GM18508 (cell line): Measurements from ENCODE around the gene DOLK.
"Not testable (repeated sequence)": the region's sequence is repeated elsewhere in the genome, so short reads cannot be mapped to it uniquely, and the experiment has no call there.

Experiments
- ATAC-seq: cut with Tn5 transposase; IDR thresholded peaks from one replicate; pipeline ENCODE4 v1.9.1; 2021; ENCODE audit warnings: moderate number of reproducible peaks; ENCODE audit not compliant: insufficient read depth, unreplicated experiment

Gene DOLK

DNA sequence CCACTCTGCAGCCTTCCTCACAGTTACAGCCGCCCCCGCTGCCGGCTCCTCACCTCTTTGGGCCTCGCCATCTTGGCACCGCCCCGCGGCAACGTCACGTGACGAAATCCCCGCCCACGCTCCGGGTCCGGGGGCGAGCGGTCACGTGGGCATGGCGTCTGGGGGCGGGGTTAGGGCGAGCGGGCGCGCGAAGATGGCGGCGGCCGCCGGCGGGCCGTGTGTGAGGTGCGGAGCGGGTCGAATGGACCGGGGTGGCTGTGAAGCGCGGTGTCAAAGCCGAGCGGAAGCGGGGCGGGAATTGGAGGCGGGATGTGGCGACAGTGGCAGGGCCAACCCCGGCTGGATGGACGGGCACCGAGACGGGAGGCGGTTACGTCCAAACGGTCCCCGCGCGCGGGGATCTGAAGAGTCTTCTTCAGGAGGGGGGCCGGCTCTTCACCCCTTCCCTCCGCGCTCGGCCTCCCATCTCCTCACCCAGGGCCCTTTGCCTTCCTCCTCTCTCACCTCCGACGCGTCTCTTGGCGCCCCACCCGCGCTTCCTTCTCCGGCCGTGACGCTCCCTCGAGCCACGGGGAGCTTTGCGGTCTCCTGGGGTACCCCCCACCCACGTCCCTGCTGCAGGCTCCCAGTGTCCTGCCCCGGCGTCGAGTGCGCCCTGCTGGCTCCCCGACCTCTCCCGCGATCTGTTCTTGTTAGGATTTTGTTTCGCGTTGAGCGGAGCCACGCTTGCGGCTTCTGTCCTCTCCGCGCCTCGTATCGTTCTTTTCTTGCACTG lies at the start of gene DOLK, which contains the start of gene NUP188:
DOLK (minus strand) TSS at position 77 of the 775 bp plus-strand sequence. CDS start 300 bp downstream, outside the sequence.
NUP188 (plus strand) TSS at position 173 of the 775 bp plus-strand sequence; CDS start at position 194, 21 bp downstream.
- ATAC-seq: peak; percentile 49

GRCh38 chr9:128995791-128996190 lies 48.4 kb upstream of the DOLK start:
- ATAC-seq: no peak

GRCh38 chr9:128992995-128993394 lies 45.6 kb upstream of the DOLK start:
- no peak for ATAC-seq

GRCh38 chr9:128987805-128988204 lies 40.4 kb upstream of the DOLK start:
- no peak for ATAC-seq

- ATAC-seq: no peak
Observed at GRCh38 chr9:128986671-128987070, 39.3 kb upstream of the DOLK start.

GRCh38 chr9:128983536-128983935 lies 36.1 kb upstream of the DOLK start:
- no peak for ATAC-seq

DNA sequence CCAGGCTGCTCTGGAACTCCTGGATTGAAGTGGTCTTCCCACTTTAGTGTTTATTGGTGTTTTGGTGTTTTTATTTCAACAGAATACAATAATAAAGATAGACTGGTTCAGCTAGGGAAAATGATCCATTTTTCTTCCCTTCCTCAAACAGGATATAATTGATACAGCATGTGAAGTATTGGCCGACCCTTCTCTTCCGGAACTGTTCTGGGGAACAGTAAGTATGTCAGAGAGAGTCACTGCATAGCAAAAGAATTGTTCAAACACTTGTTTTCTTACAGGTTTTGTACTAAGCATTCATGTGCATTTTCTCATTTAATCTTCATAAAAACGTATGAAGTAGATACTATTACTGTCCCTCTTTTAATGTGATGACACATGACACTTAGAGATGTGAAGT lies 31.7 kb upstream of the DOLK start:
- ATAC-seq: no peak

DNA sequence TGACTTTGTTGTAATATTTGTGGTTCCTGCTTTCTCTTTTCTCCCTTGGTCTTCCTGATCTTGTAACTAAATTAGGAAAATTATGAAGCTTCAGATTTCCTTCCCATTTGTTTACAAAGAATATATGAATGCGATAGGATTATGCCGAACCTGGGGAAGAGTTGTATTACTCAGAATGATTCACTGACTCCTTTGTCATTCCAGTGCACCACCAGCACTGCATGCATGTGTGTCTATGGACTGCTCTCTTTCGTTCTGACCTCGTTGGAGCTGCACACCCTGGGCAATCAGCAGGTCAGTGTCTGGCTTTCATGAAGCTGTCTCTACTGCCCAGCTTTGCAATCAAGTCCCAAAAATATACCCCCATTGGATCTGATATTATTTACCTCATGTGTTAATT lies 25.6 kb upstream of the DOLK start:
- ATAC-seq: no peak

- no peak for ATAC-seq
Observed at GRCh38 chr9:128969491-128969890, 22.1 kb upstream of the DOLK start.

DNA sequence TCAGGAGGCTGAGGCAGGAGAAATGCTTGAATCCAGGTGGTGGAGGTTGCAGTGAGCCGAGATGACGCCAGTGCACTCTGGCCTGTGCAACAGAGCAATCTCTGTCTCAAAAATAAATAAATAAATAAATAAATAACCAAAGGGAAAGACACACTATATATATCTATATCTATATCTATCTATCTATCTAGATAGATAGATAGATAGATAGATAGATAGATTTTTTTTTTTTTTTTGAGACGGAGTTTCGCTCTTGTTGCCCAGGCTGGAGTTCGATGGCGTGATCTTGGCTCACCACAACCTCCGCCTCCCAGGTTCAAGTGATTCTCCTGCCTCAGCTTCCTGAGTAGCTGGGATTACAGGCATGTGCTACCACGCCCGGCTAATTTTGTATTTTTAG lies 14.0 kb upstream of the DOLK start:
- not testable (repeated sequence) for ATAC-seq

DNA sequence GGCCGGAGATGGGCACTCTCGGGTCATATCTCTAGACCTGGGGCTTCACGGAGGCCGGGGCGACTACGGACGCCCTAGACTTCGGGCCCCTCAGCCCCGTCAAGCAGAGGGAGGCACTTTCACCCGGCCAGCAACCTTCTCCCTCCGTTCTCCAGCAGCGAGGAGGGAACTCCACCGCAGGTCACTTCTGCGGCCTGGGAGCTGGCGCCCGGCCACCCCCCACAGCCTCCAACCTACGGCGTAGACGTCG lies 201 bp downstream of the DOLK start:
- peak; percentile 25 for ATAC-seq

- ATAC-seq: no peak
Observed at GRCh38 chr9:128946571-128947276, 679 bp downstream of the DOLK start.

DNA sequence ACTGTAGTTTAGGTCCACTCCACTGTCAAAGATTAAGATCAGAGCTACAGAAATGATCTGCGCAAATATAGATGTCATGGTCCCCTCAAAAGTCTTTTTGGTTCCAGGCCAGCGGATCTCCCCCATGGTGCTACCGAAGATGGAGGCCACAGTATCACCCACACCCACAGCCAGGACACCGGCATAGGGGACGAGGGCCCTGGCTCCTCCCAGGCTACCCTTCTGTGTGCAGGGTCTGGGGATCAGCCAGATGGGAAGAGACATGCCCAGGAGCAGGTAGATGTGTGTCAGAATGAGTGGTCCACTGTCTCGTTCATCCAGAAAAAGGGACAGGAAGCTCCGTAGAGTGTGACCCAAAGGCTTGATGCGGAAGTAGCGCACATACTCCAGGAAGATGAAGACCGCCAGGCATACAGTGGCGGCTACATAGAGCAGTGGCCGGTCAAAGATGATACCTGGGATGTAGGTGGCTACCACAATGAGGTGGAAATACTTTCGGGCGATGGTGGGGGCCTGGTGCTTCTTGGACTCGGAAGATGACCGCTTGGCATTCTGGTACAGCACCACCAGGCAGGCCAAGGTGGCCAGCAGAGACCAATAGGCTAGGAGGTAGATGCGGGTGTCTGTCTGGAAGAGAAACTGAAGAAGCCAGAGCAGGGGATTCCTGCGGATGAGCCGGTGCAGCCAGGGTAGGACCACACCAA lies 1.5 kb downstream of the DOLK start:
- no peak for ATAC-seq

DNA sequence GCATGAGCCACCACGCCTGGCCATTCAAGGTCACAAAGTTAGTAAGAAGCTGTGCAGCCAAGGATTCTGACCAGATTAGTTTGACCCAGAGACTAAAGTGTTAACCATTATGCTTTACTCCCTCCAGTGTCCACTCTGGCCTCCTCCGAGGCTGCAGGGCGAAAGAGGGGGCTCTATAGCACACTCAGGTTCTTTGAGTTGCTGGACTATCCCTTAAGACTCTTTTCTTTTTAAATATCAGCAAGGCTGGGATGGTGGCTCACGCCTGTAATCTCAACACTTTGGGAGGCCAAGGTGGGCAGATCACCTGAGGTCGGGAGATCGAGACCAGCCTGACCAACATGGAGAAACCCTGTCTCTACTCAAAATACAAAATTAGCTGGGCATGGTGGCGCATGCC lies 2.4 kb downstream of the DOLK start:
- not testable (repeated sequence) for ATAC-seq

DNA sequence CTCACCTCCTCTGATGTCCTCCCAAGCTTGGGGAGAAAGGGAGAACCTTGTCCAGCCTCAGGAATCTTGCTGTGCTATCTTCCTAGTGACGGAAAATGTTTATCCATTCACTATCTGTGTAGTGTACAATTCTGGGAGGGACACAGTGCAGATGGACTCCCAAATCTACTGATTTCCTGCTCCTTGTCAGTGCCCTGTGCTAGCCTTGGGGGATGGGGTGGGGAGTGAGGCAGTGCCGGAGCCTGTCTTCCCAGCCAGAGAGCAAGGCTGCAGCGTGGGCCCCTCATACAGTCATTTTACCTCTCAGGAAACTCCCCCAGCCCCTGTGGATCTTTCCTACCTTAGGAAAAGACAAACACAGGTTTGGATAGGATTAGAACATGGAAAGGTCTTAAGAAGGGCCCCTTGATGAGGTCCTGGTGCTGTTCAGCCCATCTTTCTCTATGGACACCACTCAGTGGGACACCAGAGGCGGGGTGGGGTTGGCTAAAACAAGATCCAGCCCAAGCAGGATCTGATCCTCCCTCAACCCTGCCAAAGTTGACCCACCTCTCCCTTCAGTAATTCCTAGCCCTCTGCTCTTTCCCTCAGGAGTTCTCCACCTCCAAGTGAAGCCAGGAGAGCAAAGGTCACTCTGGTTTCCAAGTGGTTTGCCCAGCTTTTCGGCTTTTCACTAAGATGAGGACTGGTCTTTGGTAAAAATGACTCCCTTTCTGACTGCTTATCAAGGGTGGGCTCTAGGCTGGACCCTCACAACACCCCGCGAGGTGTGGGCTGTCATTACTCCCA lies 3.4 kb downstream of the DOLK start:
- ATAC-seq: no peak

- no peak for ATAC-seq
Observed at GRCh38 chr9:128940946-128941755, 6.3 kb downstream of the DOLK start.

GRCh38 chr9:128940271-128940921 lies 7.0 kb downstream of the DOLK start:
- no peak for ATAC-seq

DNA sequence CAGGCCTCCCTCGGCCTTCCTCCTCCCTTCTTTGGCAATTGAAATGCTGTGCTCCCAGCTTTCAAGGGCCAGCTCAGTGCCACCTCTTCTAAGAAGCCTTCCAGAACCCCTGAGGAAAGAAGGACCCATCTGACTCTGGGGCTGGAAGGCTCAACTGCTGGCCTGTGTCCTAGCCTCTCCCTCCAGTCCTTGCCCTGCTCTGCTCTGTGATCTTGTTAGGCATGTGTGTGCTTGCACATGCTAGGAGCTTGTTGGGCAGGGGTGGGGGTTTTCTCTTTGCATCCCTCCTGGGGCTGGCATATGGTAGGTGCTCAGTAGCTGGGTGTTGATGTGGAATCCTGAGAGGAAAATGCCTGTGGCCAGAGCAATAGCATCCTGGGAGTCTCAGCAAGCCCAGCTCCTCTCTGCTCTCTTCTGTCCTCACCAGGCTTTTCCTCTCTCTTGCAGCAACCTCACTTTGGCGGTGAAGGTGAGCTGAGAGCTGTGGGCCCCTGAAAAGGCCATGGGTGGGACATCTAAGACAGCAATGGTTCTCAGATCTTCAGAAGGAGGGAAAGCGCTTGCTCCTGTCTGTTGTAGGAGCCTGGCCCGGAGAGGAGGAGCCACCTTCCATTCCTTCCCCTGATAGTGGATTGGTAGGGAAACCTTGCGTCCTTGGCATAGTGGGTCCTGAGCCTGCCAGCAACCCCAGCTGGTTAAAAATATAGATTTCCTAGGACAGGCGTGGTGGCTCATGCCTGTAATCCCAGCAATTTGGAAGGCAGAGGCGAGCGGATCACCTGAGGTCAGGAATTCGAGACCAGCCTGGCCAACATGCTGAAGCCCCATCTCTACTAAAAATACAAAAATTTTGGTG lies 9.9 kb downstream of the DOLK start:
- ATAC-seq: no peak
